IPS-15b (cell line): Measurements from ENCODE around the gene ATRNL1.

Experiments used
- H3K27me3 ChIP-seq: one replicate; pipeline ENCODE4 v1.6.1; 2013; ENCODE audit warnings: low read length; ENCODE audit not compliant: control insufficient read depth, insufficient read depth
- H3K36me3 ChIP-seq: one replicate; pipeline ENCODE4 v1.6.1; 2013; ENCODE audit warnings: low read length; ENCODE audit not compliant: control insufficient read depth, insufficient read depth
- H3K4me1 ChIP-seq: one replicate; pipeline ENCODE4 v1.6.1; 2013; ENCODE audit warnings: mild to moderate bottlenecking, low read length; ENCODE audit not compliant: control insufficient read depth, insufficient read depth
- H3K4me3 ChIP-seq: one replicate; pipeline ENCODE4 v1.5.1; 2013; ENCODE audit warnings: low read depth, low read length
- H3K9ac ChIP-seq: one replicate; pipeline ENCODE4 v1.6.1; 2013; ENCODE audit warnings: low read depth, mild to moderate bottlenecking, low read length
- H3K9me3 ChIP-seq: one replicate; pipeline ENCODE4 v1.6.1; 2013; ENCODE audit warnings: mild to moderate bottlenecking, low read length; ENCODE audit not compliant: control insufficient read depth, insufficient read depth

The ATRNL1 gene

DNA sequence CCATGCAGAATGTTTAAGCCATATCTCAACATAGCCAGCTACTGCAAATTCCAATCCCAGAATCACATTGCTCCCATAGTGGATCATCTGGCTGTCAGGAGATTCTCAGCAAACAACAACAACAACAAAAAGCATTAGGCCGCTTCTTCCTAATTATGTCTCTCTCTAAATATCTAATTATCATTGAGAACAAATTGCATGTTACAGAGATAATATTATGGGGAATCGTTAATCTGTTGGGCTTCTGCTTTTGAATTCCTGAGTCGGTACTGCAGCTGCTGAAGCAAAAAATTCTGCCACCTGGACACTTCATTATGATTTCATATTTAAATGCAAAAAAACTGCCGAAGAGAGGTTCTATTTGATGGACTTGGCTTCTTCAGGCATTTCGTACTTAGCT is 791.2 kb downstream of the ATRNL1 start:
- H3K36me3 ChIP-seq = no peaks in the 10 kb centered on the region
- no peak overlapping the region for H3K4me3 ChIP-seq
- H3K9me3 ChIP-seq = no peaks in the 10 kb centered on the region
- no peak overlapping the region for H3K9ac ChIP-seq
- no peaks in the 10 kb centered on the region for H3K4me1 ChIP-seq
- H3K27me3 ChIP-seq = peaks cover 34% of the 10 kb centered on the region

DNA sequence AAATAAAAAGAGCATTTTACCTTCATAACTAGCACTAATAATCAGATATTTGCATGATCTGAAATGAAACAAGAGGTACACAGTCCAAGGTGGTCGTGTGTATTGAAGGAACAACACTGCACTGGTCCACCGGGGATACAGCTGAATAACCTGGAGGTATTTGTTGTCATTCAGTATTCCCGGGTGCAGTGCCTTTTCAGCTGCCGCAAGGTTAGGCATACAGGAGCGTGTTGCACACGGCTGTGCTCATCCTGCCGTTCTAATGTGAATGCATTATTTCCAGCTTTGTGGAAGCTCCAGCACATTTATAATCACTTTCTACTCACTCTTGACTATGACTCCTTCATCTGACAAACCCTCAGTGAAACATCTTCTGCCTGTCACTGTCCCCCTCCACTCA is 802.0 kb downstream of the ATRNL1 start:
- Histone ChIP-seq H3K4me1 (no peaks in the 10 kb centered on the region), H3K27me3 (no peaks in the 10 kb centered on the region), H3K4me3 (no peak overlapping the region)

DNA sequence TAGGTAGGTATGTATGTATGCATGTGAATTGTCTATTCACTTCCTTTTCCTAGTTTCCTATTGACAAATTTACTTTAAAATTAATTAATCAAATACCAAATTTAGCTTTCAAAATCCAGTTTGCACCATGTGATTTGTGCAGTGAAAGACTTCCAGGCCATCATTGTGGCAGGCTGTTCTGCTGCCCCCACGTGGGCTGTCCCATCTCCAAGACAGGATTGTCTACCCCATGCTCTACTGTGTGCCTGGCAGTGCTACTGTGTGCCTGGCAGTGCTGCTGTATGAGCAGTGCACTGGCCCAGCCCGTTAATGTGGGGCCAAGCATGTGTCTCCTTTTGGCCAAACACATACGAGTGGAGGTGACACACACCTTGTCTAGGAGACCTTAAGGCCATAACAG is 805.1 kb downstream of the ATRNL1 start:
- no peak overlapping the region for H3K4me3 ChIP-seq
- no peaks in the 10 kb centered on the region for H3K36me3 ChIP-seq
- no peaks in the 10 kb centered on the region for H3K4me1 ChIP-seq
- H3K9ac ChIP-seq = no peak overlapping the region
- no peaks in the 10 kb centered on the region for H3K9me3 ChIP-seq
- no peaks in the 10 kb centered on the region for H3K27me3 ChIP-seq

More for the DNA sequence above, 802.0 kb downstream of the ATRNL1 start:
- Histone ChIP-seq H3K36me3 (no peaks in the 10 kb centered on the region), H3K9me3 (no peaks in the 10 kb centered on the region), H3K9ac (no peak overlapping the region)

DNA sequence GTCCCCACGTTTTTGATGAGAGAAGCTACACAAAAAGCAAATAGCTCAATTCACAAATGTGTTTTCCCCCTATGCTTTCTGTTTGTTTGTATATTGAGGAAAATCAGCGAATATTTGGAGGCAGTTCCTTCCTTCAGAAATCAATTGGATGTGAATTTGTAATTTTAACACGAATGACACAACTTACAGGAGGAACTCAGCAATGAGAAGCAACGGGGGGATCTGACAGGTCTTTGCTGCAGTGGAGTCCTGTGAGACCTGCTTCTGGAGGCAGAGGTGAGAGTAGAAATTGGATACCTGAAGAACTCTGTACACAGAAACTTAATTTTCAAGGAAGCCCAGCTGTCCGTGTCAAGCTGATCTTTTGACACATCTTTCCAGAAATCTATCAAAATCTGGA is 809.4 kb downstream of the ATRNL1 start:
- Histone ChIP-seq H3K36me3 (no peaks in the 10 kb centered on the region), H3K4me3 (no peak overlapping the region), H3K9me3 (no peaks in the 10 kb centered on the region), H3K4me1 (no peaks in the 10 kb centered on the region), H3K27me3 (no peaks in the 10 kb centered on the region), H3K9ac (no peak overlapping the region)

DNA sequence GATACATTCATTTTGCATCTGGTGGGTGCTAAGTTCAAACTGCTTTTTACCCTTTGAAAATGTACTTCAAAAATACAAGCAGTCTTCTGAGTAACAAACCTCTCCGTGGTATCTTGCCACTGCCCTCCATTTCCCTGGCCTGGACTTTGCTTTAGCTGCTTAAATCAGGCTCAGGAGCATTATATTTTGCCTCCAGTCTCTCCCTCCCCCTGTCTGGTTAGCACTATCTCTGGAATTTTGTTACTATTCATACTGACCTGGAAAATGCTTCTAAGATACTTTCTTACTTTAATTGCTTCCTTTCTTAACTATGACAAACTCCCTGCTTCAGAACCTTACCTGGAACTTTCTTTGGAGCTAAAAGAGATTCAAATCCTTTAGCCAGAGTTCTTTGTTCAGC is 810.0 kb downstream of the ATRNL1 start:
- Histone ChIP-seq H3K9ac (no peak overlapping the region), H3K4me3 (no peak overlapping the region), H3K27me3 (no peaks in the 10 kb centered on the region), H3K4me1 (no peaks in the 10 kb centered on the region), H3K9me3 (no peaks in the 10 kb centered on the region), H3K36me3 (no peaks in the 10 kb centered on the region)

DNA sequence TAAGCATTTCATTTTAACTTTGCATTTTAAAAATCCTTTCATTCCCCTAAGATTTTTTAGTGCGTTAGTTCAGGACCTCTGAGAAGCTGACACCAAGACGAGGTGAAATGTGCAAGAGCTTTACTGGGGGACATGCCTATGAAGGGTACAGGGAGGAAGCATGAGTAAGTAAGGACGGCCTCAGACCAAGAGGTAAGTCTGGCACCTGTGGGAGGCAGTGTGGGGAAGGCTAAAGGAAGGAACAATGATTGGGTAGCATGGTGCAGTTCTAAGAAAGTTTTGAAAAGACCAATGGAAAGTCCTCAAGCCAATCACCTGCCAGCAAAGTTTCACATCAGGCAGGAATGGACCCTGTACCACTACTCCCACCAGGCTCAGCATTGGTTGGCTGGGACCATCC is 810.7 kb downstream of the ATRNL1 start:
- Histone ChIP-seq H3K4me1 (no peaks in the 10 kb centered on the region), H3K4me3 (no peak overlapping the region), H3K9ac (no peak overlapping the region), H3K36me3 (no peaks in the 10 kb centered on the region), H3K9me3 (no peaks in the 10 kb centered on the region), H3K27me3 (no peaks in the 10 kb centered on the region)

DNA sequence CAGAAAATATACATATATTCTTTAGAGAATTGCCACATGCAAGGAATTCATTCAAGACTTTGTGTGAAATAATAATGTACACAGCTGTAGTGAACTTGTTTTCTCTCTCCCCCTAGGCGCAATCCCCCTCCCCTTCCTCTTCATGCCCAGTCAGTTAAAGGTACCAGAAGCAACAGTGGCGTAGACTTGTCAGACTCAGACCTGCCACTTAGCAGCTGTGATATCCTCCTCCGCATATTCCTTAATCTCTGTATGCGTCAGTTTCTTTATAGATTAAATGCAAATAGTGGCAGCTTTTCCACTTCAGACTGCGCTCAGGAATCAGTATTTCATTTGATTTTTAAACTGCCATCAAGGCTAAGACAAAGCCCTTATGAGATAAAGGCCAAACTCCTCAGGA is 815.9 kb downstream of the ATRNL1 start:
- Histone ChIP-seq H3K27me3 (no peaks in the 10 kb centered on the region), H3K36me3 (no peaks in the 10 kb centered on the region), H3K4me1 (no peaks in the 10 kb centered on the region), H3K9me3 (no peaks in the 10 kb centered on the region), H3K4me3 (no peak overlapping the region), H3K9ac (no peak overlapping the region)

GRCh38 chr10:115909962-115910731 is 817.0 kb downstream of the ATRNL1 start:
- Histone ChIP-seq H3K9ac (no peak overlapping the region), H3K4me3 (no peak overlapping the region), H3K4me1 (no peaks in the 10 kb centered on the region), H3K36me3 (no peaks in the 10 kb centered on the region), H3K9me3 (no peaks in the 10 kb centered on the region), H3K27me3 (no peaks in the 10 kb centered on the region)

GRCh38 chr10:115914475-115914874 is 821.3 kb downstream of the ATRNL1 start:
- H3K36me3 ChIP-seq = no peaks in the 10 kb centered on the region
- H3K9ac ChIP-seq = no peak overlapping the region
- no peak overlapping the region for H3K4me3 ChIP-seq
- no peaks in the 10 kb centered on the region for H3K27me3 ChIP-seq
- H3K4me1 ChIP-seq = no peaks in the 10 kb centered on the region
- no peaks in the 10 kb centered on the region for H3K9me3 ChIP-seq

DNA sequence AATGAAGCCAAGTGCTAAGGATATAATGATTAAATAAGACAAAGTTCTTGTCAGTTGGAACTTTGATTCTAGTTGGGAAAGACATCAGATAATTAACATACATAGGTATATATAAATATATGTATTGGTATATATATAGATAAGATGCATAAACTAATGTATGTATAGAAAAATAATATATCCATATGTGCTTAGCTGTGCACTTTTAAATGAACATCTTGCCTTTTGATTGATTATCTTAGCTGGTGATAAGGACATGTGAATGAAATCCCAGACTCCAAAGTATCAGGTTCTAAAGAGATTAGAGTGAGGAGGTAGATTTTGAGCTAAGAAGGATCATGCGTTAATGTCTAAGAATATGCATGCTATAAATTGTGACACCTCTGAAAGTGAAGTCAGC is 822.3 kb downstream of the ATRNL1 start:
- Histone ChIP-seq H3K4me3 (no peak overlapping the region), H3K9ac (no peak overlapping the region), H3K4me1 (no peaks in the 10 kb centered on the region), H3K36me3 (no peaks in the 10 kb centered on the region), H3K9me3 (no peaks in the 10 kb centered on the region), H3K27me3 (no peaks in the 10 kb centered on the region)

DNA sequence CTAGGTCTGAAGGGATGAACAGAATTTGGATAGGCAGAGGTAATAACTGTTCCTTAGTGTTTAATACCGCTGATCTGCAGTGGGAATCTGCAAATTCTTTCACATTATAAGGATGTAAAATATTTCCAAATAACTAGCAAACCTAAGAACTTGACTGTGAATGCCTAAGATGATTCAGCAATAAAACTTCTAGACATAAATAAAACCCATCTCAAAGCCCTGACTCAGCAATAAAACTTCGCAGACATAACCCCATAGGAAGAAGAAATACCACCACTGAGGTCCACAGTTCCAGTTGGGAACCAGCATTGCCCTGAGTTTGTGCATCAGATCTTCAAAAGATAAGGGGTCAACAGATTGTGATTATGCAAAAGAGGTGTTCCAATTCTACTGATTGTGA is 825.6 kb downstream of the ATRNL1 start:
- no peaks in the 10 kb centered on the region for H3K36me3 ChIP-seq
- no peak overlapping the region for H3K4me3 ChIP-seq
- H3K27me3 ChIP-seq = no peaks in the 10 kb centered on the region
- no peak overlapping the region for H3K9ac ChIP-seq
- H3K4me1 ChIP-seq = no peaks in the 10 kb centered on the region
- H3K9me3 ChIP-seq = no peaks in the 10 kb centered on the region

DNA sequence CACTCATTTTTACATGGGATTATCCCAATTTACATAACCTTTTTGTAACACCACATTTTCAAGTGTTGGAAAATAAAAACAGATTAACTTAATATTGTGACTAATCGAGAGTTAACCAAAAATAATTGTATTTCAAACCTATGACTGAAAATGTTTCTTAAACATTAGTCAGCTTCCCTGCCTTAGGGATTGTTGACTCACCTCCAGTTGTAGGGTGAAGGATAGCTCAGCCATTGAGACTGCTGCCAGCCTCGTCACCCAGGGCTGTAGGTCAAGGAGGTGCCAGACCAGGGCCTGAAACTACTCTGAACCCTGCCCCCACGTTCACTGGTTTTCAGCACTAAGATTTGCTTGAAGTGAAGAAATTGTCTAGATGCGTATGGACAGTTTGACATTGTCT is 828.6 kb downstream of the ATRNL1 start:
- Histone ChIP-seq H3K36me3 (no peaks in the 10 kb centered on the region), H3K27me3 (no peaks in the 10 kb centered on the region), H3K9me3 (no peaks in the 10 kb centered on the region), H3K9ac (no peak overlapping the region), H3K4me1 (no peaks in the 10 kb centered on the region), H3K4me3 (no peak overlapping the region)
